HepG2 (cell line): Measurements from ENCODE around the gene NFE2L1. TPM values are rescaled to one million over a fixed set of nuclear protein-coding genes. Genes with fewer than 3 reads are reported as not detected.

Source experiments
- CCDC6 ChIP-seq: sonication (generic); formaldehyde crosslinking; IDR thresholded peaks from 2 replicates; pipeline ENCODE4 v1.8.1; 2022; ENCODE audit warnings: mild to moderate bottlenecking, missing genetic modification reagents, moderate library complexity
- CEBPB ChIP-seq: IDR thresholded peaks from 2 replicates; pipeline ENCODE4 v1.6.1; 2011; ENCODE audit warnings: low read depth, low read length, improper control_type of control experiment, borderline replicate concordance
- DPF2 ChIP-seq: sonication (generic); formaldehyde crosslinking; IDR thresholded peaks from 2 replicates; pipeline ENCODE4 v1.4.0; 2020; ENCODE audit warnings: mild to moderate bottlenecking, low read depth, missing genetic modification reagents, borderline replicate concordance
- GTF2F1 ChIP-seq: fragments of 150-350 bp; IDR thresholded peaks from 2 replicates; pipeline ENCODE4 v1.6.1; 2014; ENCODE audit warnings: low read length
- HMGXB3 ChIP-seq: sonication (generic); formaldehyde crosslinking; IDR thresholded peaks from 2 replicates; pipeline ENCODE4 v1.4.0; 2020; ENCODE audit warnings: missing genetic modification reagents, borderline replicate concordance
- MED1 ChIP-seq: sonication (generic); formaldehyde crosslinking; IDR thresholded peaks from 2 replicates; pipeline ENCODE4 v1.4.0; 2020; ENCODE audit warnings: missing genetic modification reagents
- SNAPC4 ChIP-seq: sonication (generic); formaldehyde crosslinking; IDR thresholded peaks from 2 replicates; pipeline ENCODE4 v1.4.0; 2020; ENCODE audit warnings: mild to moderate bottlenecking, missing genetic modification reagents
- ZBED4 ChIP-seq: sonication (generic); formaldehyde crosslinking; IDR thresholded peaks from 2 replicates; pipeline ENCODE4 v1.4.0; 2020; ENCODE audit warnings: missing genetic modification reagents, borderline replicate concordance
- ZNF24 ChIP-seq: fragments of 450-650 bp; IDR thresholded peaks from 2 replicates; pipeline ENCODE4 v1.6.1; 2017; ENCODE audit warnings: antibody characterized with exemption, mild to moderate bottlenecking
- ZNF574 ChIP-seq: sonication (generic); formaldehyde crosslinking; IDR thresholded peaks from 2 replicates; pipeline ENCODE4 v1.4.0; 2020; ENCODE audit warnings: missing genetic modification reagents
- ZNF713 ChIP-seq: sonication (generic); formaldehyde crosslinking; IDR thresholded peaks from 2 replicates; pipeline ENCODE4 v1.4.0; 2020; ENCODE audit warnings: mild to moderate bottlenecking, missing genetic modification reagents
- polyA plus RNA-seq, 8 experiments: library from polyadenylated mRNA; depleted of rRNA in 3 of 8; stranded (reverse) in 7 of 8; unstranded in 1 of 8; fragments of >200 nt; fragmentation: Illumina TruSeq in 4 of 8; extraction: Trizol in 4 of 8; gene quantifications; 2 replicates each; pipeline versions ENCODE4 v1.2.1 to v1.2.3, GENCODE V29; 2011 to 2016; ENCODE audit warnings: low read depth in 4 of 8, missing spikeins in 1 of 8, mixed read lengths in 1 of 8; ENCODE audit not compliant: insufficient read depth in 1 of 8
- total RNA-seq, 5 experiments: library from RNA; depleted of rRNA; stranded (reverse); fragments of >200 nt; fragmentation: Illumina TruSeq; extraction: Trizol; gene quantifications; 2 replicates each; pipeline ENCODE4 v1.2.3, GENCODE V29; 2016; ENCODE audit warnings: low read depth in 1 of 5

NFE2L1 gene
- total and polyA plus RNA-seq, 2 of the 13 experiments (the other 11 are each of a cell fraction or from before 2014, with no cell fraction given), result 67.0 to 234 TPM

- TF ChIP-seq SNAPC4 (no peak), MED1 (no peak; the same call in 1 of the 2 replicates), DPF2 (CRISPR knock-in tag) (no peak), CCDC6 (no peak), ZNF574 (CRISPR knock-in tag) (peak; percentile 75), HMGXB3 (CRISPR knock-in tag) (no peak), ZNF713 (CRISPR knock-in tag) (no peak), CEBPB (no peak), ZBED4 (CRISPR knock-in tag) (0 out of 2 replicates have a peak, but pooled peaks have one; percentile 41), GTF2F1 (no peak), ZNF24 (no peak)
These were observed 21.4 kb upstream of the NFE2L1 start (continued) for GRCh38 chr17:48026502-48027321.
